Loucy (cell line): ENCODE measurements around the gene ATP13A3.

Source experiments
- H2AFZ ChIP-seq: fragments of 200-600 bp; sonication (generic); 2 replicates; pipeline ENCODE4 v1.6.0; 2016; ENCODE audit warnings: antibody characterized with exemption, mild to moderate bottlenecking, low read length, moderate library complexity
- H3F3A ChIP-seq: fragments of 200-600 bp; 2 replicates; pipeline ENCODE4 v1.6.0; 2016; ENCODE audit warnings: antibody characterized with exemption, low read depth, mild to moderate bottlenecking
- H3K27me3 ChIP-seq: fragments of 200-600 bp; sonication (generic); 2 replicates; pipeline ENCODE4 v1.6.1; 2014; ENCODE audit warnings: low read length, mild to moderate bottlenecking; ENCODE audit not compliant: insufficient read depth, poor library complexity, severe bottlenecking
- H3K36me3 ChIP-seq: fragments of 200-600 bp; sonication (generic); 2 replicates; pipeline ENCODE4 v1.6.1; 2016; ENCODE audit warnings: low read length; ENCODE audit not compliant: insufficient read depth
- H3K4me1 ChIP-seq: fragments of 200-600 bp; sonication (generic); 2 replicates; pipeline ENCODE4 v1.5.1; 2014; ENCODE audit warnings: low read length, mild to moderate bottlenecking; ENCODE audit not compliant: insufficient read depth, poor library complexity, severe bottlenecking
- H3K4me2 ChIP-seq: fragments of 200-600 bp; sonication (generic); 2 replicates; pipeline ENCODE4 v1.6.0; 2014; ENCODE audit warnings: antibody characterized with exemption, low read length, low read depth, mild to moderate bottlenecking; ENCODE audit not compliant: poor library complexity, severe bottlenecking
- H3K4me3 ChIP-seq: fragments of 200-600 bp; sonication (generic); 2 replicates; pipeline ENCODE4 v1.5.1; 2014; ENCODE audit warnings: low read length, mild to moderate bottlenecking, mixed read lengths; ENCODE audit not compliant: poor library complexity, severe bottlenecking
- H3K79me2 ChIP-seq: fragments of 200-600 bp; sonication (generic); 2 replicates; pipeline ENCODE4 v1.6.1; 2014; ENCODE audit warnings: low read length; ENCODE audit not compliant: insufficient read depth
- H3K9ac ChIP-seq: fragments of 200-600 bp; sonication (generic); 2 replicates; pipeline ENCODE4 v1.6.0; 2014; ENCODE audit warnings: mild to moderate bottlenecking, low read depth, low read length, moderate library complexity; ENCODE audit not compliant: poor library complexity, severe bottlenecking
- H3K9me2 ChIP-seq: fragments of 200-600 bp; sonication (generic); replicated peaks from 2 replicates; pipeline ENCODE4 v1.6.1; 2016; ENCODE audit warnings: low read depth, low read length, mixed read lengths
- H3K9me3 ChIP-seq: fragments of 200-600 bp; sonication (generic); 2 replicates; pipeline ENCODE4 v1.6.1; 2014; ENCODE audit warnings: mild to moderate bottlenecking, antibody characterized with exemption, low read length, low read depth; ENCODE audit not compliant: insufficient read depth
- H4K20me1 ChIP-seq: fragments of 200-600 bp; sonication (generic); 2 replicates; pipeline ENCODE4 v1.6.0; 2014; ENCODE audit warnings: antibody characterized with exemption, low read length, mild to moderate bottlenecking; ENCODE audit not compliant: insufficient read depth, poor library complexity, severe bottlenecking
- EZH2phosphoT487 ChIP-seq: fragments of 200-600 bp; IDR thresholded peaks from 2 replicates; pipeline ENCODE4 v1.6.1; 2018; ENCODE audit warnings: antibody characterized with exemption, mild to moderate bottlenecking, moderate library complexity, borderline replicate concordance
- TF ChIP-seq, protein P1 (sequence below): fragments of 200-600 bp; sonication (generic); conservative IDR thresholded peaks from 2 replicates; pipeline ENCODE4 v1.5.1; 2014; ENCODE audit warnings: mild to moderate bottlenecking, antibody characterized with exemption, low read length

The ATP13A3 gene

GRCh38 chr3:194399166-194399565, 87.6 kb downstream of the ATP13A3 start, which contains the start of gene GP5:
Gene GP5, minus strand, starts transcription at chr3:194399266. Its CDS starts 984 bp downstream, at chr3:194398282.
- peak within 1 kb of the TSS; percentile 62 for H3K9ac ChIP-seq
- no peaks in the 10 kb centered on the region for H3K9me3 ChIP-seq
- TF ChIP-seq EZH2phosphoT487 = no peak
- TF ChIP-seq, protein P1, sequence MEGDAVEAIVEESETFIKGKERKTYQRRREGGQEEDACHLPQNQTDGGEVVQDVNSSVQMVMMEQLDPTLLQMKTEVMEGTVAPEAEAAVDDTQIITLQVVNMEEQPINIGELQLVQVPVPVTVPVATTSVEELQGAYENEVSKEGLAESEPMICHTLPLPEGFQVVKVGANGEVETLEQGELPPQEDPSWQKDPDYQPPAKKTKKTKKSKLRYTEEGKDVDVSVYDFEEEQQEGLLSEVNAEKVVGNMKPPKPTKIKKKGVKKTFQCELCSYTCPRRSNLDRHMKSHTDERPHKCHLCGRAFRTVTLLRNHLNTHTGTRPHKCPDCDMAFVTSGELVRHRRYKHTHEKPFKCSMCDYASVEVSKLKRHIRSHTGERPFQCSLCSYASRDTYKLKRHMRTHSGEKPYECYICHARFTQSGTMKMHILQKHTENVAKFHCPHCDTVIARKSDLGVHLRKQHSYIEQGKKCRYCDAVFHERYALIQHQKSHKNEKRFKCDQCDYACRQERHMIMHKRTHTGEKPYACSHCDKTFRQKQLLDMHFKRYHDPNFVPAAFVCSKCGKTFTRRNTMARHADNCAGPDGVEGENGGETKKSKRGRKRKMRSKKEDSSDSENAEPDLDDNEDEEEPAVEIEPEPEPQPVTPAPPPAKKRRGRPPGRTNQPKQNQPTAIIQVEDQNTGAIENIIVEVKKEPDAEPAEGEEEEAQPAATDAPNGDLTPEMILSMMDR = no peak
- peak within 1 kb of the TSS; percentile 84 for H2AFZ ChIP-seq
- 0 out of 2 replicates have a peak, but pooled peaks cover 4% of the 10 kb centered on the region for H3F3A ChIP-seq
- no peaks in the 10 kb centered on the region for H3K9me2 ChIP-seq
- no peaks in the 10 kb centered on the region for H3K36me3 ChIP-seq
- H3K79me2 ChIP-seq = no peaks in the 10 kb centered on the region
- peaks cover 35% of the 10 kb centered on the region for H3K4me1 ChIP-seq
- no peaks in the 10 kb centered on the region for H4K20me1 ChIP-seq
- H3K27me3 ChIP-seq = no peaks in the 10 kb centered on the region
- peak within 1 kb of the TSS; percentile 91 for H3K4me2 ChIP-seq
- peak within 1 kb of the TSS; percentile 72 for H3K4me3 ChIP-seq

DNA sequence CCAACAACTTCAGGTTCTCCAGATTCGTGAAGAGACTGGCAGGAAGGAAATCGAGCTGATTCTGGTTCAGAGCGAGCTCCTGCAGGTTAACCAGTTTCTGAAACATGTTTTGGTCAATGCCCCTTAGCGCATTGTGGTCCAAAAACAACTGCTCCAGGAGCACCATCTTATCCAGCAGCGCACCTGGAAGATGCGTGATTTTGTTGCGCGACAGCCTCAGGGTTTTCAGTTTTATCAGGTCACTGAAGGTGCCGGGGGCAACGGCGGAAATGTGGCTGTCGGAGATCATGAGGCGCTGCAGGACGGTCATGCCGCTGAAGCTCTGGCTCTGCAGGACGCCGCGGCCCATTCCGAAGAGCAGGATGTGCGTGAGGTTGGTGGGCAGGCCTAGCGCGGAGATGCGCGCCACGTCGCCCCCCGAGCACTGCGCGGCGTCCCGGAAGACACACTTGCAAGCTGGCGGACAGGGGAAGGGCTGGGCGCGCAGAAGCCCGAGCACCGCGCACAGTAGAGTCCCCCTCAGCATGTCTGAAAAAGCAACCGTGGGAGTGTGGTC, 89.0 kb downstream of the ATP13A3 start:
- peak overlapping the region; percentile 84 for H2AFZ ChIP-seq
- peak overlapping the region; percentile 62 for H3K9ac ChIP-seq
- H3K27me3 ChIP-seq = no peaks in the 10 kb centered on the region
- H3K9me3 ChIP-seq = no peaks in the 10 kb centered on the region
- H3K4me3 ChIP-seq = peak overlapping the region; percentile 72
- no peaks in the 10 kb centered on the region for H3K36me3 ChIP-seq
- H3K79me2 ChIP-seq = no peaks in the 10 kb centered on the region
- H4K20me1 ChIP-seq = no peaks in the 10 kb centered on the region
- TF ChIP-seq, protein P1 = no peak
- no peak for TF ChIP-seq EZH2phosphoT487
- peaks cover 35% of the 10 kb centered on the region for H3K4me1 ChIP-seq
- H3K4me2 ChIP-seq = peak overlapping the region; percentile 91
- H3F3A ChIP-seq = 0 out of 2 replicates have a peak, but pooled peaks cover 4% of the 10 kb centered on the region
- H3K9me2 ChIP-seq = no peaks in the 10 kb centered on the region

GRCh38 chr3:194396859-194397756, 89.7 kb downstream of the ATP13A3 start:
- Histone ChIP-seq H3K36me3 (no peaks in the 10 kb centered on the region), H3F3A (0 out of 2 replicates have a peak, but pooled peaks cover 4% of the 10 kb centered on the region), H3K9ac (peak overlapping the region; percentile 62), H3K4me3 (peak overlapping the region; percentile 72), H2AFZ (peak overlapping the region; percentile 84), H3K4me1 (peaks cover 35% of the 10 kb centered on the region), H3K9me3 (no peaks in the 10 kb centered on the region), H3K79me2 (no peaks in the 10 kb centered on the region), H4K20me1 (no peaks in the 10 kb centered on the region), H3K27me3 (no peaks in the 10 kb centered on the region), H3K4me2 (peak overlapping the region; percentile 91), H3K9me2 (no peaks in the 10 kb centered on the region)
- no peak for TF ChIP-seq EZH2phosphoT487
- TF ChIP-seq, protein P1 = no peak
